Iris pigment epithelial cell (primary cell): ENCODE data around the gene ZDHHC6.
"Not testable (repeated sequence)": the region's sequence is repeated elsewhere in the genome, so short reads cannot be mapped to it uniquely, and the experiment has no call there.

Experiments
- DNase-seq: peaks from one replicate; pipeline ENCODE4 v3.0.0-alpha.2; 2011; ENCODE audit warnings: low read depth

Gene ZDHHC6, protein sequence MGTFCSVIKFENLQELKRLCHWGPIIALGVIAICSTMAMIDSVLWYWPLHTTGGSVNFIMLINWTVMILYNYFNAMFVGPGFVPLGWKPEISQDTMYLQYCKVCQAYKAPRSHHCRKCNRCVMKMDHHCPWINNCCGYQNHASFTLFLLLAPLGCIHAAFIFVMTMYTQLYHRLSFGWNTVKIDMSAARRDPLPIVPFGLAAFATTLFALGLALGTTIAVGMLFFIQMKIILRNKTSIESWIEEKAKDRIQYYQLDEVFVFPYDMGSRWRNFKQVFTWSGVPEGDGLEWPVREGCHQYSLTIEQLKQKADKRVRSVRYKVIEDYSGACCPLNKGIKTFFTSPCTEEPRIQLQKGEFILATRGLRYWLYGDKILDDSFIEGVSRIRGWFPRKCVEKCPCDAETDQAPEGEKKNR

DNA sequence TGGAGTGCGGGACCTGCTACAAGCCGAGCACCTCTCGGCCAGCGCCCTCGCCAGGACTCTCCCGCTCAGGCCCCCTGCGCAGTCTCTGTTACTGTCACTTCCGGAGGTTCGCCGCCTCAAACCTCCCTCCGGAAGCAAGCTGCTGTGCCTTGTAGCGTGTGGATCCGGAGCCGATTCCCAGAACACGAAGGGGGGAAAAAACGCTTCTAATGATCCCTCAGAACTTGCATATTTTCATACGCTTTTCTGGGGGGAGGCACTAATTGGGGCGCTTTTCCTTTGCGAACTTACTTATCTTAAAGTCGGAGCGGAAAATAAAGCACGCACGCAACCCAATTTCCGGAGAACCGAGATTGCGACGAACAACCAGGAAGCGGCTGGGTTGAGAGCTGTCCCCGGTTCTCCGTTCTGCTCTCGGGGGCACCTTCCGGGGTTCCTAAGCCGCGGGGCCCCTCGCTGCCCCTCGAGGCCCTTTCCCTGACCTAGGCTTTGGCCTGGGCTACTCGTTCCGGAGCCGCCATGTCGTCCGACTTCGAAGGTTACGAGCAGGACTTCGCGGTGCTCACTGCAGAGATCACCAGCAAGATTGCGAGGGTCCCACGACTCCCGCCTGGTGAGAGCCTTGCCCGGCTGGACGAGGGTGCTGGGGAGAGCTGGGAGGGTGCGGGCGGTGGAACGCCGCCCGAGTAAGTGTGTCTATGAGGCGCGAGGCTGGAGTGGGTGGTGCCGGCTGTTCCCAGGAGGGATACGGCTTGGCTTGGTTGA lies at the start of gene ZDHHC6, which contains the start of gene VTI1A:
Gene ZDHHC6 (minus strand): TSS at position 60 of the 765 bp plus-strand sequence. CDS start 1,478 bp downstream, outside the sequence.
Gene VTI1A (plus strand): TSS at position 361 of the 765 bp plus-strand sequence. CDS start 159 bp downstream, at position 520.
- DNase-seq, result peak; percentile 85

DNA sequence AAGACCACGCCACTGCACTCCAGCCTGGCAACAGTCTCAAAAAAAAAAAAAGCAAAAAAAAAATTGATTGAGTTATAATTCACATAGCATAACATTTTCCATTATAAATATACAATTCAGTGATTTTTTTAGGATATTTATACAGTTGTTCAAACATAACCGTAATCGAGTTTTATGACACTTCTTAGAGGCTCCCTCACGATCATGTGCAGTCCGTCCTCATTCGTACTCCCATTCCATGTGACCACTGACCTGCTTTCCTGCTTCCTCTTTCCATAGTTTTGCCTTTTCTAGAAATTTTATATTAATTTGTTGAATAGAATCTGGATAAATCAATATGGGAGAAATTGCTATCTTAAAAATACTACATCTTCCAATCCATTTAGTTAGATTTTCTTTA lies 46.0 kb upstream of the ZDHHC6 start:
- no peak for DNase-seq

DNA sequence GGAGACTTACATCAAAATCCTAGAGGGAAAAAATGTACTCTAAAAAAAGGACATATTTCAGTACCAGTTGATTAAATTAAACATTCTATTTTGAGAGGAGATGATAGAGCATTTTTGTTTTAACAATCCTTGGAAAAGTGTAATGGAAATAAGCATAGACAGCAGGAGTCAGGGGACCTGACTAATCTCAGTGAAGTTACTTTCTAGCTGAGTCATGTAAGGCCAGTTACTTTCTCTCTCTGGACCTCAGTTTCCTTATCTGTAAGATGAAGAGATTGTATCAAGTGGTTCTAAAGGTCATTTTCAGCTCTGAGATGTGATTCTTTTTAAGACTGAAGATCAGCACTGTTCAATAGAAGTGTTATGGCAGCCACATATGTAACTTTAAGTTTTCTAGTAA lies 44.4 kb upstream of the ZDHHC6 start:
- peak; percentile 48 for DNase-seq

DNA sequence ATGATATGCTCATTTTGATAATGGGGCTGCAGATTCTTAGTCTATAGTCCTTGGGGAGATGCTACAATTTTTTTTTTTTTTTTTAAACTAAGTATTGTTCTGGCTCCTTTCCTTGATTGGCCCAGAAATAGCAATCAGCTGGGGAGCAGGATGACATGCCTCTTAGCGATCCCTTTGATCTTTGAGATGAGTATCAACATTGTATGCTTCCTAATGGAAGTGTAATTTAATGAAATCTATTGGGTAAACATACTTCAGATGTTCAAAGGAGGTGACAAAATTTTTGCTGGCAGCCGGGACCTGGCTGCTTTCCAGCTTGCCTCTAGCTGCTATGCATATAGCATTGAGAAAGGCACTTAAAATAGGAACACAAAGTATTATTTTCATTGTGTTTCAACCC lies 43.8 kb upstream of the ZDHHC6 start:
- peak; percentile 5 for DNase-seq

DNA sequence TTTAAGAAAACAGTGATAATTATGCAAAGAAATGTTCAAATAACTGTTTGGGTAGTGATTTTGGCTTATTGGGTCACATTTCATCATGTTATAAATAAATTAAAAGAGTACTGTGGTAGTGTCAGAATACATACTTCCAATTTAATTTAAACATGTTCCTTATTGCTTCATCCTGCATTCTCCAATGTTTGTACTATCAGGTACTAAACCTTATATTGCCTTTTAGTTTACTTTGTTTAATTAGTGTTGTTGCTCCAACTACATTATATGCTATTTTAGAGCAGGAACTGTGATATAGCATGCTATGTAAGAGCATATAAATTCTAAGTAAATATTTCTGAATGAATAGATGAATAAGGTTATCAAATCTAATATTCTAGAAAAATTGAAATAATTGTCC lies 41.2 kb upstream of the ZDHHC6 start:
- no peak for DNase-seq

DNA sequence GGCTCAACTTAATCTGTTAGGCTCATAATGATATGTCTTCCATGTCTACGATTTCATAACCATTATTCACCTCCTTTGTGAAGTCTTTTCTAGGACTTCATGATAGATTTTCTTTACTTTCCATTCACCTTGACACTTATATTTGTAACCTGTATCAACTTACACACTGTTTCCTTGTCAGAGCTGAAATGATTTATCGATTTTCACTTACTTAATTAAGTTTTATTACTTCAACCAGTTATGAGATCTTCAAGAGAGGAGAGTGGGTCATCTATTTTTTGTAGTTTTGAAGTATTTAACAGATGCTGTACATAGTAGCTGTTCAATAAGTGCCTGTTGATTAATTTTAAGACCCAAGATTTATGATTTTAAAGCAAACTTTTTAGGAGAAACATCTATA lies 37.7 kb upstream of the ZDHHC6 start:
- no peak for DNase-seq

DNA sequence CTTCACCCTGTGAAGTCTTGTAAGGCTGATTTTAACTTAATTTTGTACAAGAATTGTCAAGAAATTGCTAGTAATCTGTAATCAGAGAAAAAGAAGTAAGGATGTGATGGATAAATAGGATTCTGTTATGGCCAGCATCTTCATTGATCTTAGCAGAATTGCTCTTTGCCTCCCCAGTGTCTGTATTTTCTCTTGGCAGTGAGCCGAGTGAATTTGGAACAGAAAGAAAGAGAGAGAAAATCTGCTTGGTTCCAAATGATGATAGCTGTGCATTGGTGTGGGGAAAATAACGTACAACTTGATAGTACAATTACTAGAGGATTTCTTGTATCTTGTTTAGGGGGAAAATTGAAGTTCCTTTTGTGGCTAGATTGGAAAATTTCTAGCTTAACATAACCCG lies 34.9 kb upstream of the ZDHHC6 start:
- DNase-seq, result no peak

DNA sequence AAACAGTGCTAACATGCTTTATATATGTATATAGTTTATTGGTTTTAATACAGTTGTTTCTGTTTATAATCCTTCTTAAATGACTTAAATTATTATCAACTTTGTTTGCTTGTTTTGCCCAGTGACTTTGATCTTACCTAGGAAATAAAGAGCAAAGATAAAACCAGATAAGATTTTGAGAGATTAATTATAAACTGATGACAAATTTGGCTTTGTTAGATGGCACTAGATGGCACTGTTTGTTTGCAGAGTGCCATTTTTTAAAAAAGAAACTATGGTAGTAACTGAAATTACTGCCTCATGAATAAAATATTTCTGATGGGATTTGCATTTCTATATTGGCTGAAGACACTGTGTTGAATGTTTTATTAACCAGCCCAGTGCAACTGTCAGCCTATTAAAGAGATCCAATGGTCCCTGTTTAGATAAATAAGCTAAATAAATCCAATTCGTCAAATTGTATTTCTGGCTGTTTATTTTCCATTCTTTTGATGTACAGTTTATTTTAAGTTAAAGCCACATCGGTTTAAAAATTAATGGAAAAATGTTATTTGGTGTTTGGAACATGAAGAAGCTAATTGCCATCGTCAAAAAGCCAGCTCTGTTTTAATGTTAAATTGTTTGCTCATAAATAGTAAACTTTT lies 29.0 kb upstream of the ZDHHC6 start:
- peak; percentile 11 for DNase-seq

DNA sequence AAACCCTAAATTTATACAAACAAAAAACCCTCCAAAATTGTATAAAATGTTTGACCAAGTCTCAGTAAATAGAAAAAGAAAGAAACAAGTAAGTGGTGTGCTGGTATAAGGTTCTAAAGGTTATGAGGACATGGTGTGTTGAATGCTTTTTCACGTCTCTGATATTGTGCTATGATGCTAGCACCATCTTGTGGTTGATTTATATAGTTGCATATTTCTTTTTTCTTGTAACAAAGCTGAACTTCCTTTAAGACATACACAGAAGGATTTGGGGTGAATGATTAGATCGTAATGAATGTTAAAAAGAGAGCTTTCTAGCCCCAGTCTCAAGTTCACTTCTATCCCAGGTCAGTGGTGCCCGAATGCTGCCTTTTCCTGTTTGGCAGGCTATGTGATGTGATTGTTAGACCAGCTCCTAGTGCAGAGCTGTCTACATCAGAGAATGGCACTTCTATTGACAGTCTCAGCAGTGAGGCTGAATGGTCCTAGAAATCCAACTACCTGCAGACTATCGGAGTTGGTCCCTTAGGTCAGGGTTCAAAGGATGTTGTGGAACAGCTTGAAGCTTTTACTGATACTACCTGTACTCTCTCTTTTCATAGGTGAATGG lies 25.3 kb upstream of the ZDHHC6 start:
- DNase-seq, result peak; percentile 64

DNA sequence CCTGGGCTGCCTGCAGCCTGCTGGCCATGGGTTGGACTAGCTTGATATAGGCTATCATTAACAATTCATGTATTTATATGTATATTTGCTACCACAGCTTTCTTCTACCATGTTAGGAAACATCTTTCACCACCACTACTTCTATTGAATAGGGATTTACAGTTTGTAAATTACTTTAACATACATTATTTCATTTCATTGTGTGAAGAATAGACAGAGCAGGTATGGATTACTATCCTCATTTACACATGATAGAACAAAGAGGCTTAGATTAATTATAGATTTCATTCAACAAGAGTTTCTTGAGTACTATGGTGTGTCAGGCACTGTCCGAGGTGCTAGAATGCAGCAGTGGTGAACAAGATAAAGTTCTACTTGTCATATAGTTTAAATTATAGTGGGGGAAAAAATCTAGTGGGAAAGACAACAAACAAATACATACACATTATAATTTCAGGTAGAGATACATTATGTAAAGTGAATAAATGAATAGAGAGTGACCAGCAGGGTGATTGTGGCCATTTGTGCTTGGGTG lies 20.9 kb upstream of the ZDHHC6 start:
- DNase-seq, result peak; percentile 18

DNA sequence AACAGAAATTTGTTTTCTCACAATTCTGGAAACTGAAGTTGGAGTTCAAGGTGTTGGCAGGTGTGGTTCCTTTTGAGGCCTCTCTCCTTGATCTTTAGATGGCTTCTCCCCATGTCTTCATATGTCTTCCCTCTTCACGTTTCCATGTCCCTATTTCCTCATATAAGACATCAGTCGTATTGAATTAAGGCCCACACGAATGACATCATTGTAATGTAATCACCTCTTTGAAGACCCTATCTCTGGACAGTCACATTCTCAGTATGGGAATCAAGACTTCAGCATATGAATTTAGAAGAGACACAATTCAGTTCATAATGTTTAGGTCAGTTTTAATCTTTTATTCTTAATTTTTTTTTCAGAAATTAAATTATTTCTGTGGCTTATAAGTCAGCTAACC lies 20.1 kb upstream of the ZDHHC6 start:
- DNase-seq, result no peak

DNA sequence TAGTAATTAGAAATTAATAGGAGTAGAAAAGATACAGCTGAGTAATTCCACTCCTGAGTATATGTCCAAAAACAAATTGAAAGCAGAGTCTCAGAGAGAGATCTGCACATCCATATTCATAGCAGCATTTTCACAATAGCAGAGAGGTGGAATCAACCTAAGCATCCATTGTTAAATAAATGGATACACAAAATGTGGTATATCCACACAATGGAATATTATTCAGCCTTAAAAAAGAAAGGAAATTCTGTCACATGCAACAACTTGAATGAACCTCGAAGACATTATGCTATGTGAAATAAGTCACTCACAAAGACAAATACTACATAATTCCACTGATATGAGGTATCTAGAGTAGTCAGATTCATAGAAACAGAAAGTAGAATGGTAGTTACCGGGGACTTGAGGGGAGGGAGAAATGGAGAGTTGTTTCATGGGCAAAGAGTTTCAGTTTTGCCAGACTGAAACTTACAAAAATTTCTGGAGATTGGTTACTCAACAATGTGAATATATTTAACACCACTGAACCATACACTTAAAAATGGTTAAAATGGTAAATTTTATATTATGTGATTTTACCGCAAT lies 18.7 kb upstream of the ZDHHC6 start:
- no peak for DNase-seq

DNA sequence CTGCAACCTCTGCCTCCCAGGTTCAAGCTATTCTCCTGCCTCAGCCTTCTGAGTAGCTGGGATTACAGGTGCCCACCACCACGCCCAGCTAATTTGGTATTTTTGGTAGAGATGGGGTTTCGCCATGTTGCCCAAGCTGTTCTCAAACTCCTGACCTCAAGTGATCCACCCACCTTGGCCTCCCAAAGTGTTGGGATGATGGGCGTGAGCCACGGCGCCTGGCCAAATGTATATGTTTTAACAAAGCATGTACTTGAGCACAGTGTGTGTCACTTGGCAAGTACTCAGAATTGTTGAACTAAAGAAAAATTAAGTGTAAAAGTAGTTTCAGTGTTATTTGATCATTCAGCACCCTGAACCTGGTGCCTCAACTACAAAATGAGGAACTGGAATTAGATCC lies 17.4 kb upstream of the ZDHHC6 start:
- DNase-seq, result not testable (repeated sequence)

DNA sequence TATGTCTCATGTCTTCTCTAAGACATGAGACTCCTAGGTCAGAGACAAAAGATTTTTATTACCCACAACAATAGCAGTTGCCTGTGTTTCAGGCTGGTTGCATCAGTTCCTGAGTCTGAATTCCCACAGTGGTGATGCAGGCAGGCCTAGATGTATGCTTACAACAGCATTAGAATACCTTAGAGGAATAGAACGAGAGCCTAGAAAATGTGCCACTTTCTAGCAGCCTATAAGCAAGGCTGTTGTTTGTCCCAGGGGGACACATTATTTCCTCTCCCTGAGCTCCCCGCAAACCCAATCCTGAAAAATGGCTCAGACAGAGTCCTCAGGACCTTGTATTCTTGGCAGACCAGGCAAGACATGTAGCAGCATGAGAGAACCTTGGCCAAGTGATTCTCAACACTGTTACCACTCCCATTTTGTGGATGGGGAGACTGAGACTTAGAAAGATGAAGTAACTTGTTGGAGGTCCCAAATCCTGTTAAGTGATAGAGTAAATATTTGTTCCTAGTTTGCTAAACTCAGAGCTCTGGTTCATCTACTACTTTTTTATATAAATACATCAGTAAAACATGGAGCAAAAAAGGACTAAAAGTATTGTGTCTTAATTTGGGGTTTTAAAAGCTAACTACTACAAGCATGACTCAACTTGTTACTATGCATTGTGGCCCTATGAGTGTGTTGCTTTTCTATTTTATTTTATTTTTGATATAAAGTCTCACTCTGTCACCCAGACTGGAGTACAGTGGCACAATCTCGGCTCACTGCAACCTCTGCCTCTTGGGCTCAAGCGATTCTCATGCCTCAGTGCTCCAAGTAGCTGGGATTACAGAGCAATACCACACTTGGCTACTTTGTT lies 14.5 kb upstream of the ZDHHC6 start:
- DNase-seq, result peak; percentile 83

DNA sequence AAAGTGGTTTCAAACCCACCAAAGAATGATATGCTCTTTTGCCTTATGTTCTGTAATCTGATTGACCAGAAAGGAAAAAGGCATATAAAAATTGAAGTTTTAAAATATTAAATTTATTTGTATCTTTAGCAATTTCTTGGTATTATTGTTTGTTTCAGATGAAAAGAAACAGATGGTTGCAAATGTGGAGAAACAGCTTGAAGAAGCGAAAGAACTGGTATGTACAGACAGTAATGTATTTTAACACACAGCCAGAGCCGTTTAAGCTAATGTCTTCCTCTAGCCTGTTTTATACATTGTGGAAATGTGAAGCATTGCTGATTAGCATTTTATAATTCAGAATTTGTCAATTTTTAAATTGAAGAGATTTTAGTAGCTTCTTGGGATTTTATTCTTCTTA lies 13.7 kb upstream of the ZDHHC6 start:
- no peak for DNase-seq

DNA sequence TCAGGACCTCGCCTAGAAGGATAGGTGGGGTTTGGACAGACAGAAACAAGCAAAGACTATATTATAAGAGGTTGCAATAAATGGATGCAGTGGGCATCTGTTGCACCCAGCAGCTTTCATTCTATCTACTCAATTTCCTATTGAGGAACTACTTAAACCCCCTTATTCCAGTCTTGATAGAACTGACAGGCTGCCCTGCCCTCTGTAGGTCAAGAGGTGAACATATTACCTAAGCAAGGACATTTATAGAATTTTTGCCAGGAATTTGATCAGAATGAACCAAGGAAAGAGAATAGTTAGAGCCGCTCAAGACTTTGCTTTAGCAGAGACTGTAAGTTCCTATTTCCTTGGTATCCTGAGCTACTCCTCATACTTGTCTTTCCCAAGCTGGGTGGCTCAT lies 9.8 kb upstream of the ZDHHC6 start:
- DNase-seq, result no peak

DNA sequence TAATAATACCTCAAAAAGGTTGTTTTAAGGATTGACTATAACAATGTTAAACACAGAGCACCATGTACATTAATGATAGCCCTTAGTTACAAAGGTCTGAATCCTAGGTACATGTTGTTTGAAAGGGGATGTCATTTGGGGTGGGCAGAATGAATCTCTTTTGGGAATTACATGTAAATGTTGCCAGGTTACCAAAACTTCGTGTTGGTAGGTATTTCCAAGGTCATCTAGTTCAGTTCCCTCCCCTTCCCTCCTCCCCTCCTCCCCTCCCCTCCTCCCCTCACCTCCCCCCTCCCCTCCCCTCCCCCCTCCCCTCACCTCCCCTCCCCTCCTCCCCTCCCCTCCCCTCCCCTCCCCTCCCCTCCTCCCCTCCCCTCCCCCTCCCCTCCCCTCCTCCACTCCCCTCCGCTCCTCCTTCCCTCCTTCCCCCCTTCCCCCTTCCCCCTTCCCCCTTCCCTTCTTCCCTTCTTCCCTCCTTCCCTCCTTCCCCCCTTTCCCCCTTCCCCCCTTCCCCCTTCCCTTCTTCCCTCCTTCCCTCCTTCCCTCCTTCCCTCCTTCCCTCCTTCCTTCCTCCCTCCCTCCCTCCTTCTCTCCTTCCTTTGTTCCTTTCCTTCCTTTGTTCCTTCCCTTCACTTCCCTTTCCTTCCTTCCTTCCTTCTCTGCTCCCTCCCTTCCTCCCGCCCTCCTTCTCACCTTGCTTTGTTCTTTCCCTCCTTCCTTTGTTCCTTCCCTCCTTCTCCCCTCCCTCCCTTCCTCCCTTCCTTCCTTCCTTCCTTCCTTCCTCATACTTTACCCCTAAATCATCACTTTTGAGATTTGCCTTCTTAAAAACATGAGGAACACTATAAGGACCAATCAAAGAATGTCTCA lies 8.4 kb upstream of the ZDHHC6 start:
- DNase-seq, result no peak

DNA sequence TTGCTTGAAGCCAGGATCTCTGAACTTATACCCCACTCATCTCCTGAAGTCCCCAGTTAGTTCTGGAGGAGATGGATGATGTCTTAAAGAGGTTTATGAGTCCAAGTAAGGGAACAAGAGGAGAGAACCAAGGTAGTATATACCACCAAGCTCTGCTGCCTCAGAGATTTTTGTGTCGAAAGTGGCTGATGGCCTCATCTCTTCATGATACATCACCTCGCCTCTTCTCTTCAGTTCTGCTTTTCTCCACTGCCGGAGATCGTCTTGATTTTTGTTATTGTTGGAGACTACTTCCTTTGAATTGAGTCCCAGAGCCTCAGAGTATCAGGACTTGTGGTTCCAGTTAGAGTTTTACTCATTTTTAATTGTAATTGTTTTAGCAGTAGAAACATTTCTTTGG lies 2.2 kb upstream of the ZDHHC6 start:
- no peak for DNase-seq

DNA sequence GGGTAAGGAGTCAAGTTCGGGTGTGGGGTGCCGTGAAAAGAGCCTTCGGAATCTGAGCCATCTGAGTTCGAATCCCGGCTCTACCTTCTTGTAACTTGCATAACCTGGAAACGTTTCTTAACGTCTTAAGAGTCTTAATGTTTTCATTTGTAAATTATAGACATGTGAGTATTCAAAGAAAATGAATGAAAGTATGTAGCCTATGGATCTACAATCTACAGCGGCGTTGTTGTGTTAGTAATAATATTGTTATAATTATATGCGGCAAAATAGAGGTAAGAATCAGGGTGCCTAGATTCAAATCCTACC lies 860 bp upstream of the ZDHHC6 start:
- DNase-seq, result no peak
